Tibial nerve (tissue), 4 donors: Measurements from ENCODE around the gene PAK4.

Source experiments
- CTCF ChIP-seq, 5 experiments: fragments of 200-600 bp in 3 of 5; fragments of 450-650 bp in 2 of 5; sonication (generic) in 3 of 5; IDR thresholded peaks; one replicate each; pipeline ENCODE4 v1.5.1; 2016 to 2019; ENCODE audit warnings: antibody characterized with exemption in 5 of 5, mild to moderate bottlenecking in 3 of 5, moderate library complexity in 2 of 5
- EP300 ChIP-seq, 2 donors: sonication (generic); formaldehyde crosslinking; IDR thresholded peaks; one replicate each; pipeline ENCODE4 v1.6.1; 2017; ENCODE audit warnings: antibody characterized with exemption in 2 of 2, mild to moderate bottlenecking in 1 of 2
- POLR2A ChIP-seq, 2 donors: fragments of 450-650 bp; IDR thresholded peaks; one replicate each; pipeline ENCODE4 v1.6.1; 2017; ENCODE audit warnings: antibody characterized with exemption in 2 of 2, mild to moderate bottlenecking in 2 of 2, moderate library complexity in 2 of 2

GRCh38 chr19:39129116-39129515 lies 3.5 kb downstream of the PAK4 start:
- TF ChIP-seq CTCF (IDR thresholded peaks at IDR 0.05) (no peak), POLR2A (IDR thresholded peaks at IDR 0.05) (no peak), EP300 (IDR thresholded peaks at IDR 0.05) (no peak)
